Measurements from ENCODE around the gene PNKD.

Gene PNKD

GRCh38 chr2:218257390-218257981 is 12.8 kb upstream of the PNKD start:
- ATAC-seq (peak; percentile 73), DNase-seq (peak; percentile 79)

DNA sequence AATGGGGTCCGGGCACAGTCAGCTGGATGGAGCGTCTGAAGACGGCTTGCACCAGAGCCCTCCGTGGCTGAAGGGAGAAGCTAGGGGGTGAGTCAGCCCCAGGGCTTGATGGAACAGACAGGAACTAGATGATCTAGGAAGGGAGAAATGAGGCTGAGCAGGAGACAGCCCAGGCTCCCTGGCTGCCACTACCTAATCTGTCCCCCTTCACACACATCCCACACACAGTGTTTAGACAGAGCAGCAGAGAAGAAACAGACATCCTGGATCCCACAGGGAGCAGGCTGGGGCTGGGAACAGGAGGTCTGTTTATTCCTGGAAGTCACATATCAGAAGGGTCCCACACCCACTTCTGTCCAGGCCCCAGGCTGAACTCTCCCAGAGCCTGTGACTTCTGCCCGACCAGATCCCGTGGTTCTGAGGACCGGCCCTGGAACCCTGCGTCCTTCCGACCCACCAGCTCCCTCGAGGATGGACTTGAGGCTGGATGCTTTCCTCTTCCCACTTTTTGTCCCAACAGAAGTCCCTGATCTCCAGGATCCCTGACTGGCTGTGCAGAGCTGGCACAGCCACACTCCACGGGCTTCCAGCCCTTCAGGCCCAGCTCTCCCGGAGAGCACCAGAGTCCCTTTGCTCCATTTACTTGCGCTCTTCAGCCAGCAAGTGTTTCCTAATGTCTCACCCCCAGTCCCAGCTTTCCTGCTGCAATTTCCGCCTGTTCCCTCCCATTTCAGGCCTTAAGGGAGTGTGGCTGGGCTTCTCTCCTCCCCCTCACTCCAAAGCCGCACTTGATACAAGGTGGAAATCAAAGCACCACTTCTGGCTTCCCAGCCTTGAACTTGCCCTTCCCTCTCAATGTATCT is 11.0 kb upstream of the PNKD start:
- no peak for ATAC-seq
- DNase-seq = no peak

DNA sequence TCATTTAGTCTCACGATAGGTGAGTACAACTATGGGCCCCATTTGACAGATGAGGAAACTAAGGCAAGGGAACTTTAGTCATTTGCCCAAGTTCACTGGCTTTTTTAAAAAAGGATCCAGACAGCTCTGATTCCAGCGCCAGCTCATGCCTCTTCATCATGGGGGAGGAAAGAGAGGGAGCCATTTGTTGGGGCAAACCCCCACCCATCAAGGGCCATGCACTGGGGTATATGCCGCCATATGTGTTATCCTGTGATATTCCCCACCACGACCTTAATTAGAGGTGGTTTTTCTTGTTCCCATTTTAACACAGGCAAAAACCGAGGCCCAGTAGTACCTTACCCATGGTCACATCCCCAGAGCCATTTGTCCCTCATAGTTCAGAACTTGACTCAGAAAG is 10.2 kb upstream of the PNKD start:
- ATAC-seq = no peak
- no peak for DNase-seq

- ATAC-seq (no peak), DNase-seq (no peak)
Measured at GRCh38 chr2:218260742-218261422, 9.4 kb upstream of the PNKD start, which contains the start of gene GPBAR1. Gene GPBAR1, plus strand, starts transcription at chr2:218261015. Its CDS starts 1,710 bp downstream, at chr2:218262725.

DNA sequence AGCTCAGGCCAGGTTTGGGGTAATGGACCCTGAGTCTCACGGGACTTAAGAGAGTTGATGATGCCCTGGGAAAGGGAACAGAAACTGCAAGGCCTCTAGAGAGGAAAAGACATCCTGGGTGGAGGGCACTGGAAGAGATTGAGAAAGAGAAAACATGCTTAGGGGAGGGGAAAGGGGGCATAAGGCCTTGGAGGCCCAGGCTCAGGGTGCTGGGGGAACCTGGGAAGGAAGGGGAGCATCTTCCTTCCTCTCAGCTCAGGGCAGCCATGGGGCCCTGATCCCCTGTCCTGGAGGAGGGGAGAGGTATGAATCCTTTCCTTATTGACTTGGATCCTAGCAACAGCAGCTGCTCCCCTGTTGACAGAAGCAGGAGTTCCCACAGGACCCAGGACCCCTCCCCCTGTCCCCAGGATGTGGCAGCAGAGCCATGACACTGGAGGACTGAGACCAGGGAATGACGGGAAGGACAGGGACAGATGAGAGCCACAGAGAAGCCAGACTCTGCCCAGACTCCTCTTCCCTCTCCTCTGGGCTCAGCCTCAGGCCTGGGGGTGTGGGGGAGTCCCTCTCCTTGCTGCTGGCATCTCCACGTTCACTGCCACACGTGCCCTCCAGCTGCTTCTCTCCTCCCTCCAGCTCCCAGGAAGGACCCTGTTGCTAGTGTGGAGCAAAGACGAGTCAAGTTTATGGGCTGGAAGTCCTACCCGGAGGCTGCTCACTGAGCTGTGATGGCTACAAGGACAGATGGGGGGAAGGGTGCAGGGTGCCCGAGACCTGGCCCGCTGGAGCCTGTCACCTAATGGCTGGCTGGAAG is 8.7 kb upstream of the PNKD start:
- ATAC-seq (no peak), DNase-seq (no peak)

GRCh38 chr2:218262237-218262600 is 8.1 kb upstream of the PNKD start:
- ATAC-seq (no peak), DNase-seq (no peak)

DNA sequence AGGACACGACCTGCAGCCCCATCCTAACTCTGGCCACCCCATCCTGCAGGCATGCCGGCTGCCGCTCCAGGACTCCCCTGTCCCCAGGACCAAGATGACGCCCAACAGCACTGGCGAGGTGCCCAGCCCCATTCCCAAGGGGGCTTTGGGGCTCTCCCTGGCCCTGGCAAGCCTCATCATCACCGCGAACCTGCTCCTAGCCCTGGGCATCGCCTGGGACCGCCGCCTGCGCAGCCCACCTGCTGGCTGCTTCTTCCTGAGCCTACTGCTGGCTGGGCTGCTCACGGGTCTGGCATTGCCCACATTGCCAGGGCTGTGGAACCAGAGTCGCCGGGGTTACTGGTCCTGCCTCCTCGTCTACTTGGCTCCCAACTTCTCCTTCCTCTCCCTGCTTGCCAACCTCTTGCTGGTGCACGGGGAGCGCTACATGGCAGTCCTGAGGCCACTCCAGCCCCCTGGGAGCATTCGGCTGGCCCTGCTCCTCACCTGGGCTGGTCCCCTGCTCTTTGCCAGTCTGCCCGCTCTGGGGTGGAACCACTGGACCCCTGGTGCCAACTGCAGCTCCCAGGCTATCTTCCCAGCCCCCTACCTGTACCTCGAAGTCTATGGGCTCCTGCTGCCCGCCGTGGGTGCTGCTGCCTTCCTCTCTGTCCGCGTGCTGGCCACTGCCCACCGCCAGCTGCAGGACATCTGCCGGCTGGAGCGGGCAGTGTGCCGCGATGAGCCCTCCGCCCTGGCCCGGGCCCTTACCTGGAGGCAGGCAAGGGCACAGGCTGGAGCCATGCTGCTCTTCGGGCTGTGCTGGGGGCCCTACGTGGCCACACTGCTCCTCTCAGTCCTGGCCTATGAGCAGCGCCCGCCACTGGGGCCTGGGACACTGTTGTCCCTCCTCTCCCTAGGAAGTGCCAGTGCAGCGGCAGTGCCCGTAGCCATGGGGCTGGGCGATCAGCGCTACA is 7.4 kb upstream of the PNKD start:
- DNase-seq (no peak), ATAC-seq (no peak)

- no peak for DNase-seq
Measured at GRCh38 chr2:218263817-218264641, 6.3 kb upstream of the PNKD start.

DNA sequence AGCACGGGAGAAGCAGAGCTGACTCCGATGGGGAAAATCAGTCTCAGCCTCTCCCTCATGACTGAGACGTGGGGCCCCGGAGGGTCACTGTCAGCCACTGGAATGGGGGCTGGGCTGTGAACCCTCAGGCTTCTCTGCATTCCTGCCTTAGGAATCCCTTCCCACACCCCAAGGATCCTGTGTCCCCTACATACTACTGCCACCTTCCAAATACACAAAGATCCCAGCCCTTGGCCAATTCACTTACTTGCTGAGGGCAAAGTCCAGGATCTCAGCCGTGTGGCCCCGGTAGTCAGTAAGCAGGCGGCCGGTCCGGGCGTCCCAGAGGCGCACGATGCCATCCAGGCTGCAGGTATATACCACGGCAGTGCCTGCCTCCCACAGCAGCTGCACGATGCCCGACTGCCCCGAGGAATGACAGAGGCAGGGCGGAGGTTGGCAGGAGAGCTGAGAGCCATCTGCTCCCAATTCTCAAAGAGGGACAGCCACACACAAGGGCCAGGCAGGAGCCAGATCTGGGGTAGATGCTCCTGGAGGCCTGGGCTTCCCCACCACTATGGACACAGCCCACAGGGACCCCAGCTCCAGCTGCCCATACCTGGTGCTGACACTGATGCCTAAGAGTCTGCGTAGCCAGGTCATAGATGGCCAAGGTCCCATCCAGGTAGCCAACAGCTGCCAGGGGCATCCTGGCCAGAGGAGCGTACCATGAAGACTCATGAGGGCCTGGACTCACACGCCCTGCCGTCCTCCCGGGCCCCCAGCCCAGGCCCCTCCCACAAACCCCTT is 5.4 kb upstream of the PNKD start:
- no peak for ATAC-seq

More at GRCh38 chr2:218263817-218264641, 6.3 kb upstream of the PNKD start:
- ATAC-seq = no peak

DNA sequence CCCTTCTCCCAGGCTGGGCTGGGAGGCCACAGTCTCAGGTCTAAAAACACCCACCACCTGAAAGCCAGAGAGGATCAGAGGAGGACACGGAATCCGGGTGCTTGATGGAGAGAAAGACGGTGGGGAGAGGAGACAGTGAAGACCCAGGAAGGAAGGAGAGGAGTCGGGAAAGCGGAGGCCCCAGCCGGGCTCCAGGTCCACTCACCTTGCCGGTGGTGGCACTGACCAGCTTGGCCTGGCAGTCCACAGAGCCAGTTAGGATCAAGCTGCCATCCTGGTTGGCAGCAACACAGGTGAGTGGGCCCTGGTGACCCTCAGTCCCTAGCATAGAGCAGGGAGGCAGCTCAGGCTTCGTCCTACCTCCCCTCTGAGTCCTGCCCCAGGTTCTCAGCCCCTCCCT is 4.7 kb upstream of the PNKD start:
- ATAC-seq = no peak
- no peak for DNase-seq

More for the DNA sequence above, 5.4 kb upstream of the PNKD start:
- DNase-seq = no peak

- DNase-seq = no peak
- no peak for ATAC-seq
Measured at GRCh38 chr2:218266316-218266979, 3.9 kb upstream of the PNKD start.

DNA sequence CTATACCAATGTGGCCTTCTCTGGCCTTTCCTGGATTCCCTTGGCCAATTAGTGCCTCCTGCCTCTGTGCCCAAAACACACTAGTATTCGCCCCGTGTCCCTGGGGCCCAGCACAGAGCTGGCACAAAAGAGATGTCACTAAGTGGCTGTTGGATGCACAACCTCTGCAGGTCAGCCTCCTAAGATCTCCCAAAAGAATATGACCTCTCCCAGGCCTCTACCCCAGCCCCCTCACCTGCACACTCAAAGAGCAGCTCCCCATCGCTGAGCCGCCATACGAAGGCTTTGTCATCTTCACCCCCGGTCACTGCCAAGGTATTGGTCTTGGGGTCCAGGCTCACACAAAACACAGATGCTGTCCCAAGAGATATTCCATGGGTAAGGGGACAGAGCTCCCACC is 3.1 kb upstream of the PNKD start:
- ATAC-seq (no peak), DNase-seq (no peak)

GRCh38 chr2:218270721-218271486 is 585 bp downstream of the PNKD start:
- ATAC-seq (no peak), DNase-seq (no peak)

DNA sequence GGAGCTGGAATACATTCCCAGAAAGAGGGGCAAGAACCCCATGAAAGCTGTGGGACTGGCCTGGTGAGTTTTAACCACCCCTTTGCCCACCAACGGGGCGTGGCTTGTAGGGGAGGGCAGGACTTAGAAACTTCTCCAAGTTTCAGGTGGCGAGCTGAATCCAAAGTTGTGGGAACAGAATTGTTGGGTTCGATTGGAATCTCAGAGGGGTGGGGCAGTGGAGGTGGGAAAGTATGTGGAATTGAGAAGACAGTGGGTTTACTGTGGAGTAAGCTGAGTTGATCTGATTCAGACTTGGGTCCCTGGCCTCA is 1.1 kb downstream of the PNKD start:
- DNase-seq (no peak), ATAC-seq (no peak)

DNA sequence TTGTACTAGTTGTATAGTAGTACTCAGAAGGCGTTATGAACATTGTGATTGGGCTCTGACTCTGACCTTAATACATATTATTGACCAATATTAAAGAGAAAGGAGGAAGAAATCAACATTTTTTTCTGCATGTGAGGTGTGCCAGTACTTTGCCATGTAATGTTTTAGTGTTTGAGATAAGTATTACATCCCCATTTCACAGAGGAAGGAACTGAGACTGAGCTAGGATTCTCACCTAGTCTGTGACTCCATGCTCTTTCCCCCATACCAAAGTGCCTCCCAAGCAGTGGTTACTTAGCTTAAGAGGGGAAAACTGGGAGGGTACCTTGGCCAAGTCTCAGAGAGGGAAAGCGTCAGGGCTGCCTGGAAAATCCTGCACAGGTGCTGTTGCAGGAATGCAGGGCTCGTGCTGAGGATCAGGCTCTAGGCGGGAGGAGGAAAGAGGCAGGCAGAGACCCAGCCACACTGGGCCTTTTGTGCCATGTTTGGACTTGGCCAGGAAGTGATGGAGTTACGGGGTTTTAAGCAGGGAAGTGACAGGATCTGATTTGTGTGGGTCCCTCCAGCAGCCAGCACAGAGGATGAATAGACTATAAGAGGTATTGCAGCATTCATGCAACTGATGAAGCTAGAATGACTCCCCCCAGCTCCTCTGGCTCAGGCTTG is 1.7 kb downstream of the PNKD start:
- no peak for DNase-seq
- ATAC-seq = no peak

GRCh38 chr2:218272531-218273212 is 2.4 kb downstream of the PNKD start:
- peak; percentile 25 for ATAC-seq
- peak; percentile 81 for DNase-seq

Data from stimulated activated naive CD8-positive, alpha-beta T cell treated with anti-CD3 and anti-CD28 coated beads, Interleukin-15, Interleukin-2, amounts not matched to agents 100 U/mL and 50 U/mL, for 24 hours (primary cell).